NCI-H82 treated with DMSO at 0.1 percent for 48 hours (cell line): ENCODE data around the gene SORT1.
"Not testable (repeated sequence)": the region's sequence is repeated elsewhere in the genome, so short reads cannot be mapped to it uniquely, and the experiment has no call there.

ENCODE experiments used
- DNase-seq: peaks from one replicate; lab custom pipeline; 2025; ENCODE audit not compliant: unreplicated experiment; lab: John Stamatoyannopoulos, UW

The SORT1 gene

GRCh38 chr1:109397581-109398342 lies at the start of gene SORT1:
SORT1 (minus strand) TSS chr1:109397918; CDS start chr1:109397892, 26 bp downstream.
- peak; percentile 94 for DNase-seq

- not testable (repeated sequence) for DNase-seq
Observed at GRCh38 chr1:109445949-109446695, 48.4 kb upstream of the SORT1 start.

- no peak for DNase-seq
Observed at GRCh38 chr1:109444346-109444745, 46.6 kb upstream of the SORT1 start.

GRCh38 chr1:109443476-109443875 lies 45.8 kb upstream of the SORT1 start:
- DNase-seq, result no peak

GRCh38 chr1:109441069-109441468 lies 43.4 kb upstream of the SORT1 start:
- no peak for DNase-seq

- no peak for DNase-seq
Observed at GRCh38 chr1:109438798-109439297, 41.1 kb upstream of the SORT1 start.

- DNase-seq, result no peak
Observed at GRCh38 chr1:109434484-109434883, 36.8 kb upstream of the SORT1 start.

GRCh38 chr1:109433322-109433721 lies 35.6 kb upstream of the SORT1 start:
- no peak for DNase-seq

GRCh38 chr1:109432336-109432735 lies 34.6 kb upstream of the SORT1 start:
- DNase-seq, result no peak

- DNase-seq, result no peak
Observed at GRCh38 chr1:109427171-109427467, 29.4 kb upstream of the SORT1 start.

GRCh38 chr1:109426281-109427170 lies 28.8 kb upstream of the SORT1 start, which contains the start of gene PSMA5:
PSMA5 (minus strand) TSS chr1:109426448; CDS start chr1:109426330, 118 bp downstream.
- peak; percentile 97 for DNase-seq

- no peak for DNase-seq
Observed at GRCh38 chr1:109425391-109426280, 27.9 kb upstream of the SORT1 start.

GRCh38 chr1:109423498-109423897 lies 25.8 kb upstream of the SORT1 start:
- no peak for DNase-seq

- no peak for DNase-seq
Observed at GRCh38 chr1:109412551-109412950, 14.8 kb upstream of the SORT1 start.

GRCh38 chr1:109404838-109405237 lies 7.1 kb upstream of the SORT1 start:
- DNase-seq, result no peak

GRCh38 chr1:109402025-109402424 lies 4.3 kb upstream of the SORT1 start:
- no peak for DNase-seq

- DNase-seq, result no peak
Observed at GRCh38 chr1:109400035-109400655, 2.4 kb upstream of the SORT1 start.

GRCh38 chr1:109399326-109399957 lies 1.7 kb upstream of the SORT1 start:
- DNase-seq, result peak; percentile 62
